Stimulated activated CD4-positive, alpha-beta T cell treated with anti-CD3 and anti-CD28 coated beads, Interleukin-15, amount 100 ng/mL, for 24 hours (primary cell): ENCODE measurements around the gene FLYWCH2.

ENCODE experiments used
- DNase-seq: peaks from one replicate; pipeline ENCODE4 v3.0.0-alpha.2; 2020

The FLYWCH2 gene

DNA sequence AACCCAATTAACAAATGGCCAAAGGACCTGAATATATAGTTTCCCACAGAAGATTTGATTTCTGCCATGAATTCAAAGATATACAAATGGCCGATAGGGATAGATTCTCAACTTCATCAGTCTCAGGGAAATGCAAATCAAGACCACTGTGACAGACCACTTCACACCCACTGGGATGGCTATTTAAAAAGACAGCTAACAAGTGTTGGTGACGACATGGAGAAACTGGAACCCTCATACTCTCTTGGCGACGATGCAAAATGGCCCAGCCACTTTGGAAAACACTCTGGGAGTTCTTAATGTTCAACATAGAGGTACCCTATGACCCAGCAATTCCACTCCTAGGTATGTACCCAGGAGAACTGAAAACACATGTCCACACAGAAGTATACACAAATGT, 63.6 kb downstream of the FLYWCH2 start:
- DNase-seq, result no peak
